GM21360 (cell line): Measurements from ENCODE around the gene RNF39.
A peak's percentile ranks its signal among the peaks of the same experiment; 100 is the strongest.
"Not testable (repeated sequence)": the region's sequence is repeated elsewhere in the genome, so short reads cannot be mapped to it uniquely, and the experiment has no call there.

Source experiments
- ATAC-seq: cut with Tn5 transposase; IDR thresholded peaks from one replicate; pipeline ENCODE4 v1.9.1; 2021; ENCODE audit warnings: mild to moderate bottlenecking, moderate library complexity; ENCODE audit not compliant: unreplicated experiment

Gene RNF39, protein sequence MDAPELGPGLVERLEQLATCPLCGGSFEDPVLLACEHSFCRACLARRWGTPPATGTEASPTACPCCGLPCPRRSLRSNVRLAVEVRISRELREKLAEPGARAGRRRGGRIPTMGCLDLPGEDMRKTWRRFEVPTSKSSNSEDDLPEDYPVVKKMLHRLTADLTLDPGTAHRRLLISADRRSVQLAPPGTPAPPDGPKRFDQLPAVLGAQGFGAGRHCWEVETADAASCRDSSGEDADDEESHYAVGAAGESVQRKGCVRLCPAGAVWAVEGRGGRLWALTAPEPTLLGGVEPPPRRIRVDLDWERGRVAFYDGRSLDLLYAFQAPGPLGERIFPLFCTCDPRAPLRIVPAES

GRCh38 chr6:30075094-30075789 is at the start of gene RNF39:
Gene RNF39 (minus strand): TSS chr6:30075769. CDS start chr6:30075585, 184 bp downstream.
- ATAC-seq = no peak

GRCh38 chr6:30122515-30122914 is 46.9 kb upstream of the RNF39 start:
- ATAC-seq = no peak

DNA sequence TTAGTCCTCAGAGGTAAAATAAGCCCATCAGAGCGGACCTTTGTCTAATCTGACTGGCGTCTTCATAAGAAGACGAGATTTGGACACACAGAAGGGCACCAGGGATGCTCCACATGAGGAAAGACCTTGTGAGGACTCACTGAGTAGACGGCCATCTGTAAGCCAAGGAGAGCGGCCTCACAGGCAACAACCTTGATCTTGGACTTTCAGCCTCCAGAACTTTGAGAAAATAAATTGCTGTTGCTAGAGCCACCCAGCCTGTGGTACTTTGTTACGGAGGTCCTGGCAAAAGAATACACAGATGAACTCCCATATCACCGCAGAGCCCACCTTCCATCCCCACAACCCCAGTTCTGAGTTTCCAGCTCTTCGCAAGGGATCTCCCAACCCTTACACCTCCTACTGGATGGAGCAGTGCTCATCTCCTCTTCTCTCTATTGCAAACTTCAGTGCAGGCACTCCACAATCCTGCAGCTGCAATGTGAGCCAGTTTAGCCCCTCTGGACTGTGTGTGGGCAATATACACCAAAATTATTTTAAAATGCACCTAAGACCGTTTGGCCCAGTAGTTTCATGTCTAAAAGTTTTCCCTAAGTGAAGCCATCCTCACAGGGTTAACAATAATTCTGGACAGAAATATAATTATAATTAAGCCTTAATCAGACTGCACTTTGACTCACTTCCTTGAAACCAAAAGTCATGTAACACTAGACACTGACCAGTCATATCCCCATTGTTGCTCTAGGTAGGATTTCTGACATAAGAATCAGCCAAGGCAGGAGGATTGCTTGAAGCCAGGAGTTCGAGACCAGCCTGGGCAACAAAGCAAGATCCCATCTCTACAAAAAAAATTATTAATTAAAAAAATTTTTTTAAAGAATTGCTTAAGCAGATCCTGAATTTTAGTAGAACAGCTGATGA is 46.1 kb upstream of the RNF39 start:
- ATAC-seq = no peak

DNA sequence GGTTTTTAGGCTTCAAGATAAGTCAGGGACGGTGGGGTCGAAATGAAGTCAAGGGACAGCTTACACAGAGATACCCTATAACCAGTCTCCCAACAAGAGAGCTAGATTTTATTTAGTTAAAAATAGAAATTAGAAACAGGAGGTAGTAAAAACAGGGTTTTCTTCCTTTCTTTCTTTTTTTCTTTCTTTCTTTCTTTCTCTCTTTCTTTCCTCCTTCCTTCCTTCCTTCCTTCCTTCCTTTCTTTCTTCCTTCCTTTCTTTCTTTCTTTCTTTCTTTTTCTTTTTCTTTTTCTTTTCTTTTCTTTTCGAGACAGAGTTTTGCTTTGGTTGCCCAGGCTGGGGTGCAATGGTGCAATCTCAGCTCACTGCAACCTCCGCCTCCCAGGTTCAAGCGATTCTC is 43.1 kb upstream of the RNF39 start:
- not testable (repeated sequence) for ATAC-seq

DNA sequence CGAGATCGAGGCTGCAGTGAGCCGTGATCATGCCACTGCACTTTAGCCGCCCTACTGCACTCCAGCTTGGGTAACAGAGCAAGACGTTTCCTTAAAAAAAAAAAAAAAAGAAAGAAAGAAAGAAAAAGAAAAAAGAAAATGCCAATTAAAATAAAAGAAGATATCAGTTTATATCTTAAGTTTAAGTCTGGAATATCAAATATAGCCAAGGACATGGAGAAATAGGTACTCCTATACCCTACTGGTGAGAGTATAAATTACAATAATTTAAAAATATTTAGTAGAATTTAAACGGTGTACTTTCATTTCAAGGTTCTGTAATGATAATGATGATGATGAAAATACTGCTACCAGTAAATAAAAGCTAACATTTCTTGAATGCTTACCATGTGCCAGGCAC is 41.2 kb upstream of the RNF39 start:
- no peak for ATAC-seq

DNA sequence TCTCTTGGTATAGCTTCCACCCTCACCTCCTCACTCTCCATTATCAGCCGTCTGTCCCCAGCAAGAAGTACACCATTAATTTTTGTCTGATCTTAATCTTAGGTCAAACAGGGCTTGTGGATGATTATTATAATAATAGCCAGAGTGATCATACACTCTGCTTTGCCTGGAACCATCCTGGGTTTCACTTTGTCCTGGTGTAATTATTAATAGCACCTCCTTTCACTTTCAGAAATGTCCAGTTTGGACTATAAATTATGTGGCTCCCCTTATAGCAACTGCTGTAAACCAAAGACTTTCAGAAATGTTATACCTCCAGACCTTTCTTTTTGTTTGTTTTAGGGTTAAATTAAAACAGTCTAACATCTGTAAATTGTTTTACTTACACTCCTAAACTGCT is 38.3 kb upstream of the RNF39 start:
- no peak for ATAC-seq

- no peak for ATAC-seq
These were observed 37.6 kb upstream of the RNF39 start, which contains the start of gene TRIM31 for GRCh38 chr6:30113003-30113759. Gene TRIM31 (minus strand): TSS chr6:30113090. CDS start chr6:30112805, 285 bp downstream.

GRCh38 chr6:30112402-30112994 is 36.9 kb upstream of the RNF39 start:
- ATAC-seq = no peak

GRCh38 chr6:30111266-30111856 is 35.8 kb upstream of the RNF39 start:
- no peak for ATAC-seq

GRCh38 chr6:30104661-30105060 is 29.1 kb upstream of the RNF39 start:
- ATAC-seq = no peak

GRCh38 chr6:30103872-30104179 is 28.3 kb upstream of the RNF39 start:
- no peak for ATAC-seq

GRCh38 chr6:30102970-30103871 is 27.7 kb upstream of the RNF39 start:
- ATAC-seq = peak; percentile 57

GRCh38 chr6:30102414-30102969 is 26.9 kb upstream of the RNF39 start:
- ATAC-seq = no peak

DNA sequence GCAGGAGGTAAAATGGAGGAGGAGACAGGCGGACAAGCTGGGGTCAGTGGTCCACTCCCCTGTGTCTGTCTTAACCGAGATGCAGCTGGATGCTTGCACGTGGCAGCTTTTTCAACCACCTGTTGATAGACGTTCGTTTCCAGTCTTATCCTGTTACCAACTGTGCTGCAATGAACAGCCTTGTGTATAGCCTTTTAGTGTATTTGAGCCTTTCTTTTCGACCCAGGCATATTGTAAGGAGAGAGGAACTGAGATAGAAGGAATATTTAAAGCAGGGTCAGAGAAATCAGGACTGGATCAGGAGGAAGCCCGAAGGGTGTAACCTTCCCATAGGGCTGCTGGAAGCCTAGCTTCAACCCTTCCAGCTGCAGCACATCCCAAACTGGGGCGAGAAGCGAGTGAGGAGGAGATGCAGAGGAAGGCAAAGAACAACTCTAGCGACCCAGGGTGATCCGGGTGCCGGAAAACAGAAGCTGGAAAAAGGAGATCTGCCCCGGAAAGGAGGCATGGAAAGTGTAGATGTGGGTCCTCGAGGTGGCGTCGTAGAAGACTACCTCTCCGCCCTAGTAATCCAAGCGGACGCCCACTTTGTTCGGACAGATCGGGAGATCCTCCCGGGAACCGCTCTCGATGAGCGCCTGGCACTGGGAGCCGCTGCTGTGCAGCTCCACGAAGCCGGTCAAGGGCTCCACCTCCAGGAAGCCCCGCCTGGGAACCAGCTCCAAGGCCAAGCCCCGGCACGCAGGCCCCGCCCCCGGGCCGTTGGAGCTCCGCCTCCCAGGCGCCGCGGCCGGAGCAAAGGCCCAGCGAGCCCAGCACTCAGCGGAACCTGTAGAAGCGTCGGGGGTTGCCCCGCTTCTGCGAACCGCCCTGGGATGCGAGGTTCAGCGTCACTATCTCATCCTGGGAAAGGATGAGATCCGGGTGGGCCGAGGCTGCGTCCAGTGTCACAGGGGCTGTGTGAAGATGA is 26.2 kb upstream of the RNF39 start:
- no peak for ATAC-seq

- ATAC-seq = no peak
These were observed 25.2 kb upstream of the RNF39 start for GRCh38 chr6:30100585-30101443.

- no peak for ATAC-seq
These were observed 24.6 kb upstream of the RNF39 start for GRCh38 chr6:30100154-30100553.
